SK-N-SH treated with all-trans-retinoic acid at 6 μM for 48 hours (cell line): ENCODE data around the gene RAB33A.

Experiments used
- ATAC-seq: fragments of 200-7000 bp; cut with Tn5 transposase; 3 replicates; pipeline ENCODE4 v1.9.1; 2020; ENCODE audit warnings: mild to moderate bottlenecking, moderate library complexity
- BACH2 ChIP-seq: fragments of 250-450 bp; sonication (Bioruptor Pico); IDR thresholded peaks from 2 replicates; pipeline ENCODE4 v1.9.0; 2021; ENCODE audit warnings: mild to moderate bottlenecking, borderline replicate concordance
- CSDC2 ChIP-seq: fragments of 250-450 bp; sonication (Bioruptor Pico); IDR thresholded peaks from 2 replicates; pipeline ENCODE4 v1.5.0; 2020; ENCODE audit warnings: mild to moderate bottlenecking, moderate library complexity
- ESRRG ChIP-seq: fragments of 250-450 bp; sonication (Bioruptor Pico); IDR thresholded peaks from 2 replicates; pipeline ENCODE4 v1.6.1; 2021; ENCODE audit warnings: mild to moderate bottlenecking
- GLIS3 ChIP-seq: fragments of 250-450 bp; sonication (Bioruptor Pico); IDR thresholded peaks from 2 replicates; pipeline ENCODE4 v1.5.0; 2020; ENCODE audit warnings: mild to moderate bottlenecking, moderate library complexity
- ISL1 ChIP-seq: fragments of 250-450 bp; sonication (Bioruptor Pico); IDR thresholded peaks from 2 replicates; pipeline ENCODE4 v2.1.2; 2022; ENCODE audit warnings: mild to moderate bottlenecking, moderate library complexity
- OSR1 ChIP-seq: fragments of 250-450 bp; sonication (Bioruptor Pico); IDR thresholded peaks from 2 replicates; pipeline ENCODE4 v1.8.0; 2022; ENCODE audit warnings: moderate library complexity, mild to moderate bottlenecking, inconsistent platforms
- PPARA ChIP-seq: fragments of 250-450 bp; sonication (Bioruptor Pico); IDR thresholded peaks from 2 replicates; pipeline ENCODE4 v1.5.0; 2020; ENCODE audit warnings: mild to moderate bottlenecking, borderline replicate concordance
- RARB ChIP-seq: fragments of 250-450 bp; sonication (Bioruptor Pico); IDR thresholded peaks from 2 replicates; pipeline ENCODE4 v1.8.0; 2021; ENCODE audit warnings: mild to moderate bottlenecking, moderate library complexity
- SNAI2 ChIP-seq: fragments of 250-450 bp; sonication (Bioruptor Pico); IDR thresholded peaks from 2 replicates; pipeline ENCODE4 v1.5.0; 2020; ENCODE audit warnings: mild to moderate bottlenecking, moderate library complexity
- TOX ChIP-seq: fragments of 250-450 bp; sonication (Bioruptor Pico); IDR thresholded peaks from 2 replicates; pipeline ENCODE4 v1.8.0; 2021; ENCODE audit warnings: mild to moderate bottlenecking, moderate library complexity, borderline replicate concordance
- ZC3H10 ChIP-seq: fragments of 250-450 bp; sonication (Bioruptor Pico); IDR thresholded peaks from 2 replicates; pipeline ENCODE4 v1.5.1; 2021; ENCODE audit warnings: mild to moderate bottlenecking, moderate library complexity
- ZFP3 ChIP-seq: fragments of 250-450 bp; sonication (Bioruptor Pico); IDR thresholded peaks from 2 replicates; pipeline ENCODE4 v1.5.0; 2020; ENCODE audit warnings: mild to moderate bottlenecking, moderate library complexity
- ZFP30 ChIP-seq: fragments of 450-650 bp; formaldehyde crosslinking; IDR thresholded peaks from 2 replicates; pipeline ENCODE4 v1.5.0; 2022; ENCODE audit warnings: mild to moderate bottlenecking, moderate library complexity
- TF ChIP-seq, protein P1 (sequence below): fragments of 250-450 bp; sonication (Bioruptor Pico); IDR thresholded peaks from 2 replicates; pipeline ENCODE4 v1.5.0; 2020; ENCODE audit warnings: mild to moderate bottlenecking, moderate library complexity
- TF ChIP-seq, protein P2 (sequence below): fragments of 250-450 bp; sonication (Bioruptor Pico); IDR thresholded peaks from 2 replicates; pipeline ENCODE4 v1.5.1; 2020; ENCODE audit warnings: low read depth, mild to moderate bottlenecking, moderate library complexity
- TF ChIP-seq, protein P3 (sequence below): fragments of 250-450 bp; sonication (Bioruptor Pico); IDR thresholded peaks from 2 replicates; pipeline ENCODE4 v1.8.0; 2021; ENCODE audit warnings: low read depth, mild to moderate bottlenecking, moderate library complexity, borderline replicate concordance
- TF ChIP-seq, protein P4 (sequence below): fragments of 250-450 bp; sonication (Bioruptor Pico); IDR thresholded peaks from 2 replicates; pipeline ENCODE4 v1.8.0; 2020; ENCODE audit warnings: mild to moderate bottlenecking, moderate library complexity, borderline replicate concordance
- TF ChIP-seq, protein P5 (sequence below): fragments of 250-450 bp; sonication (Bioruptor Pico); IDR thresholded peaks from 2 replicates; pipeline ENCODE4 v1.5.1; 2021; ENCODE audit warnings: mild to moderate bottlenecking, moderate library complexity

RAB33A gene

DNA sequence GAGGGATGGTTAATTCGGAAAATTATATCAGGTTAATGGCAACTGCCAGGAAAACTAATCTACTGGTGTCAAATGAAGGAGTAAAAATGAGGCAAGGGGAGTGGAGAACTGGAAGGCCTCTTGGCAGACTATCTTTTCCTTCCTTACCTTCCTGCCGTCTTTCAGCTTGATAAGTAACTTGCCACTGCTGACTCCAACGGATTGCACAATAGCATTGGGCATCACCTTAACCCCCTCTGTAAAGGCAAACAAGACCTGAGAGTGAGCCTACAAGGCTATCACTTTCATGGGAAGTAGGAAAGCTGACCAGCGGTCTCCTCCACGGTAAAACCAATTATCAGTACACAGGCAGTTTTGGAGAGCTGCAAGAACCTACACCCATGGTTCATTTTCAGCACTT lies 35.3 kb upstream of the RAB33A start (continued):
- TF ChIP-seq, protein P1, sequence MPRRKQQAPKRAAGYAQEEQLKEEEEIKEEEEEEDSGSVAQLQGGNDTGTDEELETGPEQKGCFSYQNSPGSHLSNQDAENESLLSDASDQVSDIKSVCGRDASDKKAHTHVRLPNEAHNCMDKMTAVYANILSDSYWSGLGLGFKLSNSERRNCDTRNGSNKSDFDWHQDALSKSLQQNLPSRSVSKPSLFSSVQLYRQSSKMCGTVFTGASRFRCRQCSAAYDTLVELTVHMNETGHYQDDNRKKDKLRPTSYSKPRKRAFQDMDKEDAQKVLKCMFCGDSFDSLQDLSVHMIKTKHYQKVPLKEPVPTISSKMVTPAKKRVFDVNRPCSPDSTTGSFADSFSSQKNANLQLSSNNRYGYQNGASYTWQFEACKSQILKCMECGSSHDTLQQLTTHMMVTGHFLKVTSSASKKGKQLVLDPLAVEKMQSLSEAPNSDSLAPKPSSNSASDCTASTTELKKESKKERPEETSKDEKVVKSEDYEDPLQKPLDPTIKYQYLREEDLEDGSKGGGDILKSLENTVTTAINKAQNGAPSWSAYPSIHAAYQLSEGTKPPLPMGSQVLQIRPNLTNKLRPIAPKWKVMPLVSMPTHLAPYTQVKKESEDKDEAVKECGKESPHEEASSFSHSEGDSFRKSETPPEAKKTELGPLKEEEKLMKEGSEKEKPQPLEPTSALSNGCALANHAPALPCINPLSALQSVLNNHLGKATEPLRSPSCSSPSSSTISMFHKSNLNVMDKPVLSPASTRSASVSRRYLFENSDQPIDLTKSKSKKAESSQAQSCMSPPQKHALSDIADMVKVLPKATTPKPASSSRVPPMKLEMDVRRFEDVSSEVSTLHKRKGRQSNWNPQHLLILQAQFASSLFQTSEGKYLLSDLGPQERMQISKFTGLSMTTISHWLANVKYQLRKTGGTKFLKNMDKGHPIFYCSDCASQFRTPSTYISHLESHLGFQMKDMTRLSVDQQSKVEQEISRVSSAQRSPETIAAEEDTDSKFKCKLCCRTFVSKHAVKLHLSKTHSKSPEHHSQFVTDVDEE (CRISPR knock-in tag) = no peak
- TF ChIP-seq ISL1 (CRISPR knock-in tag) (no peak), SNAI2 (CRISPR knock-in tag) (no peak)

DNA sequence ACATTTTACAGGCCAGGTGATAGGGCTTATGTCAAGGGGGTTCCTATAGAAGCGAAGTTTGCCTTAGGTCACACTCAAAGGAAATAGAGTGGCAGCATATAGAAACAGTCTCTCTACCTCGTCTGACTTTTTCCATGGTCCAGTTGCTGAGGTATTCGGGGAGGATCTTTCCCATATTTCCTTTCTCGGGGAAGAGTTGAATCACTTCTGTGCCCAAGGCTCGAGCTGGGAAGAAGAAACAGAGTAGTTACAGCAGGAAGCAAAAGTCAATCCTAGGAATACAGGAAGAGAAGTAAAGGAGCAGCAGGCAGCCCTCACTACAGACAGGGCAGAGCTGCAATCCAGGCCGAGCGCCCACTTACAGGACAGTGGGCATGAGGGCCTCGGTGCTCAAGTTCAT lies 34.8 kb upstream of the RAB33A start:
- TF ChIP-seq, protein P1 (CRISPR knock-in tag) = no peak
- TF ChIP-seq, protein P2, sequence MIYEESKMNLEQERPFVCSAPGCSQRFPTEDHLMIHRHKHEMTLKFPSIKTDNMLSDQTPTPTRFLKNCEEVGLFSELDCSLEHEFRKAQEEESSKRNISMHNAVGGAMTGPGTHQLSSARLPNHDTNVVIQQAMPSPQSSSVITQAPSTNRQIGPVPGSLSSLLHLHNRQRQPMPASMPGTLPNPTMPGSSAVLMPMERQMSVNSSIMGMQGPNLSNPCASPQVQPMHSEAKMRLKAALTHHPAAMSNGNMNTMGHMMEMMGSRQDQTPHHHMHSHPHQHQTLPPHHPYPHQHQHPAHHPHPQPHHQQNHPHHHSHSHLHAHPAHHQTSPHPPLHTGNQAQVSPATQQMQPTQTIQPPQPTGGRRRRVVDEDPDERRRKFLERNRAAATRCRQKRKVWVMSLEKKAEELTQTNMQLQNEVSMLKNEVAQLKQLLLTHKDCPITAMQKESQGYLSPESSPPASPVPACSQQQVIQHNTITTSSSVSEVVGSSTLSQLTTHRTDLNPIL (CRISPR knock-in tag) = no peak
- no peak for TF ChIP-seq BACH2 (CRISPR knock-in tag)
- no peak for TF ChIP-seq OSR1 (CRISPR knock-in tag)
- TF ChIP-seq TOX (CRISPR knock-in tag) = no peak
- TF ChIP-seq CSDC2 (CRISPR knock-in tag) = no peak
- no peak for TF ChIP-seq ESRRG (CRISPR knock-in tag)
- no peak for TF ChIP-seq ZFP30 (CRISPR knock-in tag)
- TF ChIP-seq, protein P3, sequence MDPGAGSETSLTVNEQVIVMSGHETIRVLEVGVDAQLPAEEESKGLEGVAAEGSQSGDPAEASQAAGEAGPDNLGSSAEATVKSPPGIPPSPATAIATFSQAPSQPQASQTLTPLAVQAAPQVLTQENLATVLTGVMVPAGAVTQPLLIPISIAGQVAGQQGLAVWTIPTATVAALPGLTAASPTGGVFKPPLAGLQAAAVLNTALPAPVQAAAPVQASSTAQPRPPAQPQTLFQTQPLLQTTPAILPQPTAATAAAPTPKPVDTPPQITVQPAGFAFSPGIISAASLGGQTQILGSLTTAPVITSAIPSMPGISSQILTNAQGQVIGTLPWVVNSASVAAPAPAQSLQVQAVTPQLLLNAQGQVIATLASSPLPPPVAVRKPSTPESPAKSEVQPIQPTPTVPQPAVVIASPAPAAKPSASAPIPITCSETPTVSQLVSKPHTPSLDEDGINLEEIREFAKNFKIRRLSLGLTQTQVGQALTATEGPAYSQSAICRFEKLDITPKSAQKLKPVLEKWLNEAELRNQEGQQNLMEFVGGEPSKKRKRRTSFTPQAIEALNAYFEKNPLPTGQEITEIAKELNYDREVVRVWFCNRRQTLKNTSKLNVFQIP (CRISPR knock-in tag) = no peak
- TF ChIP-seq, protein P4, sequence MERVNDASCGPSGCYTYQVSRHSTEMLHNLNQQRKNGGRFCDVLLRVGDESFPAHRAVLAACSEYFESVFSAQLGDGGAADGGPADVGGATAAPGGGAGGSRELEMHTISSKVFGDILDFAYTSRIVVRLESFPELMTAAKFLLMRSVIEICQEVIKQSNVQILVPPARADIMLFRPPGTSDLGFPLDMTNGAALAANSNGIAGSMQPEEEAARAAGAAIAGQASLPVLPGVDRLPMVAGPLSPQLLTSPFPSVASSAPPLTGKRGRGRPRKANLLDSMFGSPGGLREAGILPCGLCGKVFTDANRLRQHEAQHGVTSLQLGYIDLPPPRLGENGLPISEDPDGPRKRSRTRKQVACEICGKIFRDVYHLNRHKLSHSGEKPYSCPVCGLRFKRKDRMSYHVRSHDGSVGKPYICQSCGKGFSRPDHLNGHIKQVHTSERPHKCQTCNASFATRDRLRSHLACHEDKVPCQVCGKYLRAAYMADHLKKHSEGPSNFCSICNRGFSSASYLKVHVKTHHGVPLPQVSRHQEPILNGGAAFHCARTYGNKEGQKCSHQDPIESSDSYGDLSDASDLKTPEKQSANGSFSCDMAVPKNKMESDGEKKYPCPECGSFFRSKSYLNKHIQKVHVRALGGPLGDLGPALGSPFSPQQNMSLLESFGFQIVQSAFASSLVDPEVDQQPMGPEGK (CRISPR knock-in tag) = no peak
- no peak for TF ChIP-seq ZC3H10 (CRISPR knock-in tag)
- no peak for TF ChIP-seq SNAI2 (CRISPR knock-in tag)
- TF ChIP-seq GLIS3 (CRISPR knock-in tag) = no peak
- TF ChIP-seq RARB = no peak
- no peak for TF ChIP-seq ZFP3
- ATAC-seq = no peak

DNA sequence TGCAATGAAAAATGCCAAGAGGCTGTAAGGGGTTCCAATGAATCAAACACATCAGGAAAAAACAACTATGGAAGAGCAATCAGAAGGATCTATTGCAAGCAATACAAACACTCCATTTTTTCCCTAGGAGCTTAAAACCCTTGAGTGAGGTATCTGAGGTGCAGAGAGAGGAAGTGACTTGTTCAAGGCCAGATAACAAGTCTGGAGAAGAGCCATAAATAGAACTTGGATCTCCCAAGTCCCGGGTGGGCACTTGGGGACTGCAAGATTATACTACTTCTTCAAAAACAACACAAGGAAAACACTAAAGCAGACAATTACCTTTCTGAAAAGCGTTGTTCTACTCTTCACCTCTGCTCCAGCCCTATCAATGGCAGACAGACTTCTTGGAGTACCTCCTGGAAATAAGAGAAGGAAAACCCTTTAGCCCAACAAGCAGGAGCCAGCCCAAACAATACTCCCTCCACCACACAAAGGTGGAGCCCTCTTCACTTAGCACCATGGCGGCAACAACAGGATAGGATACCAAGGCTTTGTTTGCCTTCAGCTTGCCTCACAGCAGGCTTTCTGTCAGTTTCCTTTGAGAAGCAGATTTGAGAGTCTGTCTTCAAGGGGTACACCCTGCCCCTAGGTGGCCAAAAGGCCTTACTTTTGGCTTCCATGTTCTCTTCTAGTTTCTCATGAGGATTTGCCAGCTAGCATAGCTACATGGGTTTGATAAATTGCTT lies 32.1 kb upstream of the RAB33A start:
- TF ChIP-seq PPARA (CRISPR knock-in tag) = no peak
- TF ChIP-seq ESRRG (CRISPR knock-in tag) = no peak
- TF ChIP-seq, protein P5, sequence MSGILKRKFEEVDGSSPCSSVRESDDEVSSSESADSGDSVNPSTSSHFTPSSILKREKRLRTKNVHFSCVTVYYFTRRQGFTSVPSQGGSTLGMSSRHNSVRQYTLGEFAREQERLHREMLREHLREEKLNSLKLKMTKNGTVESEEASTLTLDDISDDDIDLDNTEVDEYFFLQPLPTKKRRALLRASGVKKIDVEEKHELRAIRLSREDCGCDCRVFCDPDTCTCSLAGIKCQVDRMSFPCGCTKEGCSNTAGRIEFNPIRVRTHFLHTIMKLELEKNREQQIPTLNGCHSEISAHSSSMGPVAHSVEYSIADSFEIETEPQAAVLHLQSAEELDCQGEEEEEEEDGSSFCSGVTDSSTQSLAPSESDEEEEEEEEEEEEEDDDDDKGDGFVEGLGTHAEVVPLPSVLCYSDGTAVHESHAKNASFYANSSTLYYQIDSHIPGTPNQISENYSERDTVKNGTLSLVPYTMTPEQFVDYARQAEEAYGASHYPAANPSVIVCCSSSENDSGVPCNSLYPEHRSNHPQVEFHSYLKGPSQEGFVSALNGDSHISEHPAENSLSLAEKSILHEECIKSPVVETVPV (CRISPR knock-in tag) = no peak
- ATAC-seq = no peak
